Measurements from ENCODE around the gene CANT1. TPM values are rescaled to one million over a fixed set of nuclear protein-coding genes. Genes with fewer than 3 reads are reported as not detected.
A peak's percentile ranks its signal among the peaks of the same experiment; 100 is the strongest.

Gene CANT1
- total RNA-seq (ENCODE audit: low replicate concordance): 75.1 and 105 TPM in 2 replicates
- long read RNA-seq, partial matches to known transcripts: 1 of 2 reads
- long read RNA-seq, other reads (novel, unspliced or antisense): 1 of 2 reads

- no peak for TF ChIP-seq CTCF (conservative IDR thresholded peaks at IDR 0.05)
- Mint-ChIP-seq H3K27ac (peak within 1 kb of the TSS; percentile 92), H3K4me3 (peak within 1 kb of the TSS; percentile 95), H3K9me3 (peaks cover 5% of the 10 kb centered on the region), H3K27me3 (no peaks in the 10 kb centered on the region), H3K36me3 (peaks cover 4% of the 10 kb centered on the region), H3K4me1 (ENCODE audit: unreplicated experiment) (peaks cover 30% of the 10 kb centered on the region)
- DNase-seq (ENCODE audit: extremely low spot score, unreplicated experiment): peak; percentile 93
Observed at GRCh38 chr17:79009397-79010303, at the start of gene CANT1. TSS of gene CANT1 (minus strand) at chr17:79009764. CDS start at chr17:78997622, 12,142 bp downstream.

GRCh38 chr17:79057737-79058385 is 48.3 kb upstream of the CANT1 start:
- H3K4me1 Mint-ChIP-seq (ENCODE audit: unreplicated experiment): no peaks in the 10 kb centered on the region
- H3K27ac Mint-ChIP-seq: no peak overlapping the region
- H3K4me3 Mint-ChIP-seq: no peak overlapping the region

GRCh38 chr17:79055197-79055596 is 45.6 kb upstream of the CANT1 start:
- Mint-ChIP-seq H3K36me3 (no peaks in the 10 kb centered on the region), H3K27ac (no peak overlapping the region), H3K4me3 (no peak overlapping the region)

More at GRCh38 chr17:79057737-79058385, 48.3 kb upstream of the CANT1 start:
- Mint-ChIP-seq H3K27me3 (peaks cover 6% of the 10 kb centered on the region), H3K9me3 (peaks cover 16% of the 10 kb centered on the region), H3K36me3 (no peaks in the 10 kb centered on the region)
- TF ChIP-seq CTCF (conservative IDR thresholded peaks at IDR 0.05): no peak
- DNase-seq (ENCODE audit: extremely low spot score, unreplicated experiment): no peak

GRCh38 chr17:79054200-79054960 is 44.8 kb upstream of the CANT1 start:
- no peak overlapping the region for H3K27ac Mint-ChIP-seq
- peaks cover 6% of the 10 kb centered on the region for H3K27me3 Mint-ChIP-seq
- H3K9me3 Mint-ChIP-seq: peaks cover 16% of the 10 kb centered on the region
- TF ChIP-seq CTCF (conservative IDR thresholded peaks at IDR 0.05): no peak
- no peak overlapping the region for H3K4me3 Mint-ChIP-seq
- H3K36me3 Mint-ChIP-seq: no peaks in the 10 kb centered on the region
- H3K4me1 Mint-ChIP-seq (ENCODE audit: unreplicated experiment): no peaks in the 10 kb centered on the region
- no peak for DNase-seq (ENCODE audit: extremely low spot score, unreplicated experiment)

More at GRCh38 chr17:79055197-79055596, 45.6 kb upstream of the CANT1 start:
- no peak for TF ChIP-seq CTCF (conservative IDR thresholded peaks at IDR 0.05)
- H3K9me3 Mint-ChIP-seq: peaks cover 16% of the 10 kb centered on the region
- H3K4me1 Mint-ChIP-seq (ENCODE audit: unreplicated experiment): no peaks in the 10 kb centered on the region
- DNase-seq (ENCODE audit: extremely low spot score, unreplicated experiment): no peak
- H3K27me3 Mint-ChIP-seq: peaks cover 8% of the 10 kb centered on the region

GRCh38 chr17:79053251-79053925 is 43.8 kb upstream of the CANT1 start:
- TF ChIP-seq CTCF (conservative IDR thresholded peaks at IDR 0.05): no peak
- Mint-ChIP-seq H3K27me3 (peaks cover 6% of the 10 kb centered on the region), H3K36me3 (no peaks in the 10 kb centered on the region), H3K4me1 (ENCODE audit: unreplicated experiment) (no peaks in the 10 kb centered on the region), H3K27ac (no peak overlapping the region), H3K9me3 (peaks cover 16% of the 10 kb centered on the region), H3K4me3 (no peak overlapping the region)
- DNase-seq (ENCODE audit: extremely low spot score, unreplicated experiment): no peak
